ENCODE results near the gene TMPRSS3.

DNA sequence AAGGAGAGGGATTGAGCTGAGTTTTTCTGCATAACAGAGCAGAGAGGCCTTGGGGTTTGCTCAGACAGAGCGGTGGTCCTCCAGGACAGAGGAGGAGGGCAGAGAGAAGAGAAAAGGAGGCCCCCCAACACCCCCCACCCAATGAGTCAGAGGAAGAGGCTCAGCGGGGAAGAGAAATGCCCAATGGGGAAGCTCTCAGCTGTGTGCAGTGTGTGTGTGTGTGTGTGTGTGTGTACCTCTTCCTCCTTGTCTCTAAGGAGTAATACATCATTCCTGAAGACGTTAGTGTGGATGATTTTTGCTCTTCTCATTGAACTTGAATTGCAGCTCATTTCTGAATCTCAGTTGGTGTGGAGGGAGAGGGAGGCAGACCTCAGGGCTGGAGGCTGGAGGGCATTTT is 8.7 kb downstream of the TMPRSS3 start:
- TF ChIP-seq FOXM1 (IDR thresholded peaks at IDR 0.05; ENCODE audit: borderline replicate concordance, low read depth): no peak
- TF ChIP-seq YY1 (IDR thresholded peaks at IDR 0.05; ENCODE audit: low read depth): no peak
- no peak for TF ChIP-seq CEBPB (IDR thresholded peaks at IDR 0.05)
- TF ChIP-seq EP300 (IDR thresholded peaks at IDR 0.05; ENCODE audit: borderline replicate concordance): no peak
- no peak for TF ChIP-seq TEAD4 (IDR thresholded peaks at IDR 0.05)
- no peak for TF ChIP-seq NFIC (IDR thresholded peaks at IDR 0.05)

Measured in Ishikawa (cell line).